Cardiac fibroblast (primary cell): ENCODE data around the gene SWI5.

Experiments
- DNase-seq, 2 donors: peaks; one replicate each; pipeline versions ENCODE4 v3.0.0 to v3.0.0-alpha.2; 2010; ENCODE audit warnings: low read depth in 2 of 2
- H3K4me3 ChIP-seq, 2 donors: replicated peaks in 1 of 2; 1 replicate in 1 of 2; 2 replicates in 1 of 2; pipeline ENCODE4 v1.5.1; 2011; ENCODE audit warnings: low read depth in 2 of 2, low read length in 2 of 2, mild to moderate bottlenecking in 2 of 2, moderate library complexity in 1 of 2
- CTCF ChIP-seq: IDR thresholded peaks from one replicate; pipeline ENCODE4 v1.5.1; 2011; ENCODE audit warnings: low read depth, mild to moderate bottlenecking, low read length, inconsistent platforms

Gene SWI5

GRCh38 chr9:128257907-128258306, 18.2 kb upstream of the SWI5 start:
- no peak for DNase-seq
- no peak for TF ChIP-seq CTCF
- no peak overlapping the region for H3K4me3 ChIP-seq

- DNase-seq: no peak
- TF ChIP-seq CTCF: no peak
- H3K4me3 ChIP-seq: no peak overlapping the region
Measured at GRCh38 chr9:128258326-128258725, 17.8 kb upstream of the SWI5 start.

- no peak overlapping the region for H3K4me3 ChIP-seq
- DNase-seq: no peak
- no peak for TF ChIP-seq CTCF
Measured at GRCh38 chr9:128259156-128259555, 16.9 kb upstream of the SWI5 start.

GRCh38 chr9:128260340-128260739, 15.7 kb upstream of the SWI5 start:
- no peak overlapping the region for H3K4me3 ChIP-seq
- no peak for TF ChIP-seq CTCF
- no peak for DNase-seq

GRCh38 chr9:128262687-128263086, 13.4 kb upstream of the SWI5 start:
- H3K4me3 ChIP-seq: no peak overlapping the region
- no peak for DNase-seq
- no peak for TF ChIP-seq CTCF

- no peak overlapping the region for H3K4me3 ChIP-seq
- no peak for DNase-seq
- no peak for TF ChIP-seq CTCF
Measured at GRCh38 chr9:128265348-128265847, 10.7 kb upstream of the SWI5 start.

GRCh38 chr9:128266868-128267590, 9.0 kb upstream of the SWI5 start:
- TF ChIP-seq CTCF: no peak
- no peak overlapping the region for H3K4me3 ChIP-seq
- DNase-seq: no peak
